ENCODE data around the gene MIA.
"Not testable (repeated sequence)": the region's sequence is repeated elsewhere in the genome, so short reads cannot be mapped to it uniquely, and the experiment has no call there.

The MIA gene

DNA sequence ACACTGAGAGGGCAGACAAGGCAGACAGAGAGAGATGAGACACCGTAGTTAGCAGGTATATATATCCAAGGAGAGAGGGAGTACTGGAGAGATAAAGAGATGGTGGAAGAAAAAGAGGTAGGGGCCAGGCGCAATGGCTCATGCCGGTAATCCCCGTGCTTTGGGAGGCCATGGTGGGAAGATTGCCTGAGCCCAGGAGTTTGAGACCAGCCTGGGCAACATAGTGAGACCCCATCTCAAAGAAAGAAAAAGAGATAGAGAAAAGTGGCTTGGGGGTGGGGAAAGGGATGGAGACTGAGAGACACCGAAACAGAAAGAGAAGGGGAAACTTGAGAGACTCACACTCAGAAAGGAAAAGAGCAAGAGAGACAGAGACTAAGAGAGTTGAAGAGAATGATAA is 5.3 kb downstream of the MIA start:
- DNase-seq (ENCODE audit: low spot score), result no peak
- in situ Hi-C loops (cut with MboI; ENCODE audit: low pct_unique_long_range_greater_than_20kb, low sequenced_read_pairs, unreplicated experiment), result no loop called here
- TF ChIP-seq, protein P1, sequence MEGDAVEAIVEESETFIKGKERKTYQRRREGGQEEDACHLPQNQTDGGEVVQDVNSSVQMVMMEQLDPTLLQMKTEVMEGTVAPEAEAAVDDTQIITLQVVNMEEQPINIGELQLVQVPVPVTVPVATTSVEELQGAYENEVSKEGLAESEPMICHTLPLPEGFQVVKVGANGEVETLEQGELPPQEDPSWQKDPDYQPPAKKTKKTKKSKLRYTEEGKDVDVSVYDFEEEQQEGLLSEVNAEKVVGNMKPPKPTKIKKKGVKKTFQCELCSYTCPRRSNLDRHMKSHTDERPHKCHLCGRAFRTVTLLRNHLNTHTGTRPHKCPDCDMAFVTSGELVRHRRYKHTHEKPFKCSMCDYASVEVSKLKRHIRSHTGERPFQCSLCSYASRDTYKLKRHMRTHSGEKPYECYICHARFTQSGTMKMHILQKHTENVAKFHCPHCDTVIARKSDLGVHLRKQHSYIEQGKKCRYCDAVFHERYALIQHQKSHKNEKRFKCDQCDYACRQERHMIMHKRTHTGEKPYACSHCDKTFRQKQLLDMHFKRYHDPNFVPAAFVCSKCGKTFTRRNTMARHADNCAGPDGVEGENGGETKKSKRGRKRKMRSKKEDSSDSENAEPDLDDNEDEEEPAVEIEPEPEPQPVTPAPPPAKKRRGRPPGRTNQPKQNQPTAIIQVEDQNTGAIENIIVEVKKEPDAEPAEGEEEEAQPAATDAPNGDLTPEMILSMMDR (IDR thresholded peaks at IDR 0.05; ENCODE audit: extremely low read depth, insufficient read depth, missing control alignments), result no peak

DNA sequence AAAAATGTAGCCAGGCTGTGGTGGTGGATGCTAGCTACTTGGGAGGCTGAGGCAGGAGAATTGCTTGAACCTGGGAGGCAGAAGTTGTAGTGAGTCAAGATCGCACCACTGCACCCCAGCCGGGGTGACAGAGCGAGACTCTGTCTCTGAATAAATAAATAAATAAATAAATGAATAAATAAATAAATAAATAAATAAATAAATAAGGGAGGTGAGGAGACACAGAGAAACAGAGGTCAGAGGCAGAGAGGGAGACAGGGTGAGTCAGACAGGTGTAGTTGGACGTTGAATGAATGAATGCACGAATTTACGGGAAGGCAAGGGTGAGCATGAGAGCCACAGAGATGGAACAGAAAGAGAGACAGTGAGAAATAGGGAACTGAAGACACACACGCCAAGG is 5.8 kb downstream of the MIA start:
- no peak for DNase-seq (ENCODE audit: low spot score)
- TF ChIP-seq, protein P1 (IDR thresholded peaks at IDR 0.05; ENCODE audit: extremely low read depth, insufficient read depth, missing control alignments), result no peak
- in situ Hi-C loops (cut with MboI; ENCODE audit: low pct_unique_long_range_greater_than_20kb, low sequenced_read_pairs, unreplicated experiment), result no loop called here

DNA sequence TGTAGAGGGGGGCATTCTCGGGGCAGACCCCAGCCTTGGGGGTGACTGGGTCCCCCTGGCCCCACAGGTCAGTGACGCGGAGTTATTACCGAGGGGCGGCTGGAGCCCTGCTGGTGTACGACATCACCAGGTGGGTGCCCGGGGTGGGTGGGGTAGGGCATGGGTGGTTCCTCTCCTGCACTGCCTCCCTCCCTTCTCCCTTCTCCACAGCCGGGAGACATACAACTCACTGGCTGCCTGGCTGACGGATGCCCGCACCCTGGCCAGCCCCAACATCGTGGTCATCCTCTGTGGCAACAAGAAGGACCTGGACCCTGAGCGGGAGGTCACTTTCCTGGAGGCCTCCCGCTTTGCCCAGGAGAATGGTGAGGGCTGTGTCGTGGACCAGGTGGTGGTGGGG is 8.4 kb downstream of the MIA start:
- in situ Hi-C loops (cut with MboI; ENCODE audit: low pct_unique_long_range_greater_than_20kb, low sequenced_read_pairs, unreplicated experiment), result no loop called here
- TF ChIP-seq, protein P1 (IDR thresholded peaks at IDR 0.05; ENCODE audit: extremely low read depth, insufficient read depth, missing control alignments), result no peak

DNA sequence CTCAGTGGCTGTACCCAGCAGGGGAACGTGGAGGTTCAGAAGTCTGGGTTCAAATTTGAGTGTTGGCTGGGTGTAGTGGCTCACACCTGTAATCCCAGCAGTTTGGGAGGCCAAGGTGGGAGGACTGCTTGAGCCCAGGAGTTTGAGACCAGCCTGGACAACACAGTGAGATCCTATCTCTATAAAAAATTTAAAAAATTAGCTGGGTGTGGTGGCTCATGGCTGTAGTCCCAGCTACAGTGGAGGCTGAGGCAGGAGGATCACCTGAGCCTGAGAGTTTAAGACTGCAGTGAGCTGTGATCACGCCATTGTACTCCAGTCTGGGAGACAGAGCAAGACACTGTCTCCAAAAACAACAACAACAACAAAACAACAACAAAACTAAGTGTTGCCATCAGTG is 8.8 kb downstream of the MIA start:
- DNase-seq (ENCODE audit: low spot score); in situ Hi-C loops (cut with MboI; ENCODE audit: low pct_unique_long_range_greater_than_20kb, low sequenced_read_pairs, unreplicated experiment): not testable (repeated sequence)

More for the DNA sequence above, 8.4 kb downstream of the MIA start:
- no peak for DNase-seq (ENCODE audit: low spot score)

DNA sequence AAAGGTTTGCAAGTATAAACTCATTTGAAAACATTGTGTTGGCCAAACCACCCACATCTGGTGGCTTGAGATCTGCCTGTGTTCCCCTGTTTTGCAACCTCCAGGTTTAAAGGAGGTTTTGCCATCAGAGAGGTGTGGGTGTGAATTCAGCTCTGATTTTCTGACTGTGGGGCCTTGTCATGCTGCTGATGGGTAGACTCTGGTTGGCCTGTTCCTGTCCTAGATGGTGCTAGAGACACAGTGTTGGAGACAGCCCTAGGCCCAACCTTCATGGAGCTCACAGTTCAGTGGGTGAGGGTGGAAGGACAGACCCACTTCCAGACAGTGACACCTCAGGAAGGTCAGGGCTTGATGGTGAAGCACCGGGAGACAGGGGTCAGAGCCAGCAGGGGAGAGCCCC is 10.2 kb downstream of the MIA start:
- TF ChIP-seq, protein P1 (IDR thresholded peaks at IDR 0.05; ENCODE audit: extremely low read depth, insufficient read depth, missing control alignments), result no peak
- in situ Hi-C loops (cut with MboI; ENCODE audit: low pct_unique_long_range_greater_than_20kb, low sequenced_read_pairs, unreplicated experiment), result no loop called here

DNA sequence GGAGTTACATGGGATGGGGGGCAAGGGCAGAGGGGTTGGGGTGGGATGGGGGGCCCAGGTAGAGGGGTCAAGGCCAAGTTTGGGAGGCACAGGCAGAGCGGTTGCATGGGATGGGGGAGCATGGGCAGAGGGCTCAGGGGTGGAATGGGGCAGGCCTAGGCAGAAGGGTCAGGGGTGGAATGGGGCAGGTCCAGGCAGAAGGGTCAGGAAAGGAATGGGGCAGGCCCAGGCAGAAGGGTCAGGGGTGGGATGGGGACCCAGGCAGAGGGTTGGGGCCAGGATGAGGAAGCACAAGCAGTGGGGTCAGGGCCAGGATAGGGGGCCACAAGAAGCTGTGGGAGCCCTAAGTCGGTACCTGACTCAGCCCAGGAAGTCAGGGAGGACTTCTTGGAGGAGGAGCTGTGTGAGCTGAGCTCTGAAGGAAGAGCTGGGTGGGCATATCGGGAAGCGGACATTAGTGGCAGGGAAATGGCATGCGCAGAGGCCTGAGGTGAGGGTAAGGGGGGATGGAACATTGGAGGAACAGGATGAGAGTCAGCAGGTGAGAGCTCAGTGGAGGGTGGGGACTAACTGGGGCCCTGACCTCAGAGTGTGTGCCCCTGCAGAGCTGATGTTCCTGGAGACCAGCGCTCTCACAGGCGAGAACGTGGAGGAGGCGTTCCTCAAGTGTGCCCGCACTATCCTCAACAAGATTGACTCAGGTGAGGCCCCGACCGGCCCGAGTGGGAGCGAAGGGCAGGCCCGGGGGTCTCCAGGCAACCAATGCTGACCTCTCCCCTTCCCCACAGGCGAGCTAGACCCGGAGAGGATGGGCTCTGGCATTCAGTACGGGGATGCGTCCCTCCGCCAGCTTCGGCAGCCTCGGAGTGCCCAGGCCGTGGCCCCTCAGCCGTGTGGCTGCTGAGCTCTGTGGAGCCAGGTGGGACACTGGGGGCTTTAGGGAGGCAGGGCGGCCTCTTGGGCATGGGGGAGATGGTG is 11.0 kb downstream of the MIA start:
- in situ Hi-C loops (cut with MboI; ENCODE audit: low pct_unique_long_range_greater_than_20kb, low sequenced_read_pairs, unreplicated experiment), result no loop called here
- TF ChIP-seq, protein P1 (IDR thresholded peaks at IDR 0.05; ENCODE audit: extremely low read depth, insufficient read depth, missing control alignments), result no peak
- DNase-seq (ENCODE audit: low spot score), result no peak

More for the DNA sequence above, 10.2 kb downstream of the MIA start:
- no peak for DNase-seq (ENCODE audit: low spot score)

DNA sequence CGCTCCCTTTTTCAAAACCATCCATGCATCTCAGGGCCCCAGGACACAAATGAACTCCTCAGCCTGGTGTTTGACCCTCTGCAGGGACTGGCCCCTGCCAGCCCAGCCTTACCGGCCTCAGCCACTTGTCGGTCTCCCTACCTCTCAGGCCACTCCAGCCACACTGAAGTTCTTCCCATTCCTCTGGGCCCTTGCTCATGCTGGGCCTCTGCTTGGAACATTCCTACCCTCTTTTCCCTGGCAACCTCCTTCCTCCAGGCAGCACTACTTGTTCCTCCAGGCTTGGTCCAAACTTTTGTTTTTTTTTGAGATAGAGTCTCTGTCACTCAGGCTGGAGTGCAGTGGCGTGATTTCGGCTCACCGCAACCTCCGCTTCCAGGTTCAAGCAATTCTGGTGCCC is 16.0 kb downstream of the MIA start:
- in situ Hi-C loops (cut with MboI; ENCODE audit: low pct_unique_long_range_greater_than_20kb, low sequenced_read_pairs, unreplicated experiment), result no loop called here
- DNase-seq (ENCODE audit: low spot score), result no peak
- TF ChIP-seq, protein P1 (IDR thresholded peaks at IDR 0.05; ENCODE audit: extremely low read depth, insufficient read depth, missing control alignments), result no peak

Data from GM13977 (cell line).